H1 (cell line): ENCODE data around the gene NLRP8. TPM values are rescaled to one million over a fixed set of nuclear protein-coding genes. Genes with fewer than 3 reads are reported as not detected.

Experiments used
- CTCF ChIA-PET: fragments of 300-600 bp; sonication (Branson Sonifier 250); formaldehyde crosslinking; loops from one replicate; lab custom pipeline; 2021; ENCODE audit not compliant: partially characterized antibody; lab: Charles Lee
- POLR2A ChIA-PET: fragments of 300-600 bp; sonication (Branson Sonifier 250); formaldehyde crosslinking; loops from one replicate; lab custom pipeline; 2021; ENCODE audit warnings: inconsistent platforms; ENCODE audit not compliant: partially characterized antibody; lab: Charles Lee
- DNase-seq, 2 experiments: peaks; one replicate each; pipeline versions ENCODE4 v3.0.0 to v3.0.0-alpha.2; 2010 to 2022; ENCODE audit warnings: low spot score in 2 of 2, low read depth in 1 of 2, mixed read lengths in 1 of 2
- FAIRE-seq: peaks from 2 replicates; lab custom pipeline; 2011; peaks lifted over from hg19 to GRCh38; lab: Jason Lieb, UNC
- H2AFZ ChIP-seq: 2 replicates; pipeline ENCODE4 v1.8.1; 2012; ENCODE audit warnings: low read length, inconsistent platforms
- H2AK5ac ChIP-seq: 2 replicates; pipeline ENCODE4 v1.6.1; 2013; ENCODE audit warnings: low read depth, low read length
- H2BK120ac ChIP-seq: replicated peaks from 2 replicates; pipeline ENCODE3; 2013; ENCODE audit warnings: low read depth, low read length, inconsistent platforms
- H2BK12ac ChIP-seq: 2 replicates; pipeline ENCODE4 v1.6.1; 2013; ENCODE audit warnings: low read depth, low read length
- H2BK15ac ChIP-seq: 2 replicates; pipeline ENCODE4 v1.6.1; 2013; ENCODE audit warnings: low read length
- H2BK20ac ChIP-seq: 2 replicates; pipeline ENCODE4 v1.6.1; 2013; ENCODE audit warnings: low read length
- H2BK5ac ChIP-seq: 2 replicates; pipeline ENCODE4 v1.6.1; 2013; ENCODE audit warnings: low read depth, low read length
- H3K14ac ChIP-seq: 2 replicates; pipeline ENCODE4 v1.6.1; 2013; ENCODE audit warnings: inconsistent platforms; ENCODE audit not compliant: insufficient read length
- H3K18ac ChIP-seq: 2 replicates; pipeline ENCODE4 v1.6.1; 2013; ENCODE audit warnings: low read length; ENCODE audit errors: extremely low read depth
- H3K23ac ChIP-seq: 2 replicates; pipeline ENCODE4 v1.6.1; 2013; ENCODE audit warnings: inconsistent platforms; ENCODE audit not compliant: insufficient read length
- H3K23me2 ChIP-seq: 2 replicates; pipeline ENCODE4 v1.6.1; 2013; ENCODE audit warnings: low read depth, low read length
- H3K27ac ChIP-seq: 2 replicates; pipeline ENCODE4 v1.6.1; 2011; ENCODE audit warnings: low read depth, low read length, inconsistent platforms
- H3K27me3 ChIP-seq, 4 experiments: replicated peaks in 1 of 4; 1 replicate in 1 of 4; 2 replicates in 3 of 4; pipeline versions ENCODE4 v1.6.1 to v1.8.1; 2011 to 2013; ENCODE audit warnings: low read length in 3 of 4, mild to moderate bottlenecking in 3 of 4, inconsistent platforms in 2 of 4, mixed read lengths in 2 of 4, moderate library complexity in 1 of 4; ENCODE audit not compliant: control insufficient read depth in 3 of 4, insufficient read depth in 3 of 4; ENCODE audit errors: extremely low read depth in 1 of 4
- H3K36me3 ChIP-seq, 4 experiments: 2 replicates each; pipeline versions ENCODE4 v1.6.1 to v1.8.1; 2011 to 2013; ENCODE audit warnings: mild to moderate bottlenecking in 4 of 4, low read length in 3 of 4, moderate library complexity in 2 of 4, control low read depth in 1 of 4, inconsistent platforms in 1 of 4; ENCODE audit not compliant: insufficient read depth in 4 of 4, control insufficient read depth in 2 of 4
- H3K4ac ChIP-seq: replicated peaks from 2 replicates; pipeline ENCODE3; 2013; ENCODE audit warnings: low read length, low read depth, mixed read lengths, inconsistent platforms; ENCODE audit not compliant: insufficient read length
- H3K4me1 ChIP-seq, 4 experiments: replicated peaks in 1 of 4; 1 replicate in 1 of 4; 2 replicates in 3 of 4; pipeline versions ENCODE4 v1.6.1 to v1.8.1; 2011 to 2013; ENCODE audit warnings: low read length in 3 of 4, inconsistent platforms in 2 of 4, mixed read lengths in 1 of 4; ENCODE audit not compliant: insufficient read depth in 4 of 4, control insufficient read depth in 3 of 4
- H3K4me2 ChIP-seq, 2 experiments: 2 replicates each; pipeline versions ENCODE4 v1.6.1 to v1.8.1; 2011 to 2013; ENCODE audit warnings: low read depth in 2 of 2, low read length in 2 of 2, control low read depth in 1 of 2, inconsistent platforms in 1 of 2, mild to moderate bottlenecking in 1 of 2; ENCODE audit not compliant: insufficient read depth in 1 of 2
- H3K4me3 ChIP-seq, 4 experiments: fragments of 200-600, 300-600 bp in 1 of 4; sonication (generic), shearing (Covaris generic), sonication (Bioruptor Twin) in 1 of 4; 2 replicates each; pipeline versions ENCODE4 v1.5.1 to v1.8.1; 2011 to 2016; ENCODE audit warnings: low read length in 4 of 4, low read depth in 3 of 4, control low read depth in 2 of 4, inconsistent platforms in 2 of 4, mild to moderate bottlenecking in 2 of 4, mixed read lengths in 1 of 4, moderate library complexity in 1 of 4; ENCODE audit not compliant: insufficient read depth in 2 of 4; ENCODE audit errors: extremely low read depth in 1 of 4
- H3K56ac ChIP-seq: replicated peaks from 2 replicates; pipeline ENCODE3; 2013; ENCODE audit warnings: low read depth, mild to moderate bottlenecking, mixed read lengths, low read length, inconsistent platforms; ENCODE audit not compliant: insufficient read length
- H3K79me1 ChIP-seq: 2 replicates; pipeline ENCODE4 v1.6.1; 2013; ENCODE audit warnings: low read depth, low read length, control low read depth
- H3K79me2 ChIP-seq, 2 experiments: 2 replicates each; pipeline versions ENCODE4 v1.6.1 to v1.8.1; 2012 to 2013; ENCODE audit warnings: low read length in 2 of 2, mild to moderate bottlenecking in 2 of 2, inconsistent platforms in 1 of 2; ENCODE audit not compliant: insufficient read depth in 2 of 2, control insufficient read depth in 1 of 2
- H3K9ac ChIP-seq, 4 experiments: replicated peaks in 1 of 4; 1 replicate in 1 of 4; 2 replicates in 3 of 4; pipeline versions ENCODE4 v1.6.1 to v1.8.1; 2011 to 2013; ENCODE audit warnings: low read depth in 3 of 4, low read length in 3 of 4, control low read depth in 2 of 4, mild to moderate bottlenecking in 2 of 4, moderate library complexity in 2 of 4, inconsistent platforms in 1 of 4; ENCODE audit errors: extremely low read depth in 1 of 4
- H3K9me3 ChIP-seq, 2 experiments: 2 replicates each; pipeline versions ENCODE4 v1.6.1 to v1.8.1; 2012 to 2013; ENCODE audit warnings: mild to moderate bottlenecking in 2 of 2, moderate library complexity in 2 of 2, control low read depth in 1 of 2, inconsistent platforms in 1 of 2, low read depth in 1 of 2, low read length in 1 of 2, mixed read lengths in 1 of 2; ENCODE audit not compliant: insufficient read depth in 2 of 2
- H4K20me1 ChIP-seq, 2 experiments: replicated peaks in 1 of 2; 2 replicates each; pipeline versions ENCODE3 to v1.8.1; 2011 to 2013; ENCODE audit warnings: inconsistent platforms in 2 of 2, low read length in 2 of 2, mild to moderate bottlenecking in 1 of 2; ENCODE audit not compliant: insufficient read depth in 2 of 2, control insufficient read depth in 1 of 2
- H4K5ac ChIP-seq: 2 replicates; pipeline ENCODE4 v1.6.1; 2013; ENCODE audit warnings: low read length, low read depth, mixed read lengths, inconsistent platforms; ENCODE audit not compliant: insufficient read length
- H4K8ac ChIP-seq: 2 replicates; pipeline ENCODE4 v1.8.0; 2013; ENCODE audit warnings: mild to moderate bottlenecking, moderate library complexity, low read length, inconsistent platforms; ENCODE audit not compliant: insufficient read depth; ENCODE audit errors: extremely low read depth
- H4K91ac ChIP-seq: replicated peaks from 2 replicates; pipeline ENCODE3; 2013; ENCODE audit warnings: low read length, mixed read lengths, inconsistent platforms; ENCODE audit not compliant: insufficient read length
- ATF2 ChIP-seq: IDR thresholded peaks from 2 replicates; pipeline ENCODE4 v1.6.1; 2012; ENCODE audit warnings: low read length, inconsistent platforms
- BACH1 ChIP-seq: IDR thresholded peaks from 2 replicates; pipeline ENCODE4 v1.6.1; 2012; ENCODE audit warnings: low read length, improper control_type of control experiment
- E2F6 ChIP-seq: IDR thresholded peaks from 2 replicates; pipeline ENCODE4 v1.6.1; 2012; ENCODE audit warnings: inconsistent platforms
- GABPA ChIP-seq: IDR thresholded peaks from 2 replicates; pipeline ENCODE4 v1.6.1; 2011; ENCODE audit warnings: mild to moderate bottlenecking, low read length, moderate library complexity, borderline replicate concordance; ENCODE audit not compliant: insufficient read depth
- HDAC2 ChIP-seq, 2 experiments: fragments of 300-600 bp in 1 of 2; sonication (generic) in 1 of 2; IDR thresholded peaks; 2 replicates each; pipeline ENCODE4 v1.6.1; 2011 to 2012; ENCODE audit warnings: low read depth in 2 of 2, low read length in 2 of 2, mild to moderate bottlenecking in 2 of 2, moderate library complexity in 2 of 2, borderline replicate concordance in 1 of 2, inconsistent platforms in 1 of 2
- JUN ChIP-seq: IDR thresholded peaks from 2 replicates; pipeline ENCODE4 v1.6.1; 2011; ENCODE audit warnings: low read depth, mild to moderate bottlenecking, improper control_type of control experiment, low read length
- RBBP5 ChIP-seq: IDR thresholded peaks from 2 replicates; pipeline ENCODE4 v1.7.1; 2012; ENCODE audit warnings: low read depth, mild to moderate bottlenecking, inconsistent platforms, low read length, moderate library complexity, borderline replicate concordance
- SP2 ChIP-seq: IDR thresholded peaks from 2 replicates; pipeline ENCODE4 v1.6.1; 2012; ENCODE audit warnings: mild to moderate bottlenecking, low read length, inconsistent platforms
- TEAD4 ChIP-seq: IDR thresholded peaks from 2 replicates; pipeline ENCODE4 v1.6.1; 2012; ENCODE audit warnings: low read depth, low read length, inconsistent platforms, mixed read lengths
- WGBS, 2 experiments: shearing (Covaris generic) in 1 of 2; methylation state at CpG; one replicate each; pipeline versions ENCODE4 v1.1.6 to v1.1.7; 2013 to 2015; ENCODE audit warnings: low lambda C conversion rate in 2 of 2, mixed read lengths in 2 of 2, inconsistent platforms in 1 of 2, low coverage in 1 of 2, missing lambda C conversion rate in 1 of 2; ENCODE audit not compliant: insufficient replicate concordance in 2 of 2, insufficient coverage in 1 of 2, insufficient read length in 1 of 2; ENCODE audit errors: extremely low coverage in 1 of 2, missing lambda C conversion rate in 1 of 2; 5-methylcytosine and 5-hydroxymethylcytosine counted together
- polyA plus RNA-seq, 7 experiments: library from polyadenylated mRNA; depleted of rRNA in 3 of 7; stranded (reverse) in 5 of 7; unstranded in 2 of 7; fragments of >200 nt in 5 of 7; fragments of 200-250 nt in 2 of 7; gene quantifications; 1 replicate in 5 of 7; 2 replicates in 1 of 7; 4 replicates in 1 of 7; pipeline versions ENCODE4 v1.2.1 to v1.2.3, GENCODE V29; 2011 to 2013; ENCODE audit warnings: missing spikeins in 2 of 7, mixed read lengths in 2 of 7
- total RNA-seq: library from RNA; stranded (reverse); fragmentation: NEBNext Ultra II Directional; extraction: Animal tissue kit (Norgen Biotek cat#: 25700); gene quantifications from 2 replicates; pipeline ENCODE4 v1.2.1, GENCODE V29; 2021

NLRP8 gene
- total and polyA plus RNA-seq, 2 of the 8 experiments (the other 6 are each of a cell fraction or from before 2014, with no cell fraction given) = not detected

- TF ChIP-seq ATF2 = no peak
- TF ChIP-seq E2F6 = no peak
- TF ChIP-seq HDAC2 (IDR thresholded peaks at IDR 0.05; ENCODE audit: borderline replicate concordance in 1 of 2, low read depth in 2 of 2, low read length in 2 of 2) = no peak
- no peak for TF ChIP-seq TEAD4
- TF ChIP-seq GABPA = no peak
- TF ChIP-seq BACH1 = no peak
- no peak for TF ChIP-seq JUN
- no peak for TF ChIP-seq SP2
- TF ChIP-seq RBBP5 = no peak
- Histone ChIP-seq H3K36me3 (peaks cover 0 to 3% (median 0%) of the 10 kb centered on the region in 4 experiments; a peak in 1 of 8 replicates), H3K4ac (no peak overlapping the region), H3K23ac (no peak overlapping the region), H3K56ac (no peak overlapping the region), H3K4me3 (no peak overlapping the region), H3K27ac (no peak overlapping the region), H2BK15ac (no peak overlapping the region), H4K20me1 (no peaks in the 10 kb centered on the region), H4K8ac (no peak overlapping the region), H3K4me1 (no peaks in the 10 kb centered on the region), H3K23me2 (no peaks in the 10 kb centered on the region), H3K18ac (no peak overlapping the region), H2BK120ac (no peak overlapping the region), H2AFZ (no peak overlapping the region), H4K91ac (no peak overlapping the region), H3K79me1 (no peaks in the 10 kb centered on the region), H3K79me2 (no peaks in the 10 kb centered on the region), H2BK5ac (no peak overlapping the region), H3K4me2 (no peak overlapping the region), H4K5ac (no peak overlapping the region), H3K9ac (no peak overlapping the region), H2BK12ac (no peak overlapping the region), H2BK20ac (no peak overlapping the region), H3K9me3 (peaks cover 60 to 69% of the 10 kb centered on the region in 2 experiments), H3K27me3 (no peaks in the 10 kb centered on the region), H3K14ac (no peak overlapping the region), H2AK5ac (no peak overlapping the region)
- POLR2A ChIA-PET = no interaction called here
- no peak for FAIRE-seq
- 61% methylated on average over 3 of the region's 3 CpGs; no CpG with 5 or more reads in 1 of the 2 experiments for WGBS, 2 experiments
- CTCF ChIA-PET = no interaction called here
- DNase-seq = no peak
Observed at GRCh38 chr19:55973982-55974381, 26.4 kb downstream of the NLRP8 start.
